Adipocyte (in vitro differentiated cells): ENCODE measurements around the gene HAO1.
"Not testable (repeated sequence)": the region's sequence is repeated elsewhere in the genome, so short reads cannot be mapped to it uniquely, and the experiment has no call there.

Experiments
- DNase-seq: peaks from one replicate; pipeline ENCODE4 v3.0.0-alpha.2; 2015; ENCODE audit warnings: low read depth
- H3K27me3 ChIP-seq: replicated peaks from 2 replicates; pipeline ENCODE4 v1.7.0; 2013; ENCODE audit warnings: mild to moderate bottlenecking, low read length, moderate library complexity; ENCODE audit not compliant: control insufficient read depth, insufficient read depth
- H3K36me3 ChIP-seq: 2 replicates; pipeline ENCODE4 v1.7.0; 2013; ENCODE audit warnings: low read length, mild to moderate bottlenecking, moderate library complexity; ENCODE audit not compliant: control insufficient read depth, insufficient read depth, severe bottlenecking
- H3K4me1 ChIP-seq: 2 replicates; pipeline ENCODE4 v1.7.0; 2013; ENCODE audit warnings: mild to moderate bottlenecking, low read length, moderate library complexity; ENCODE audit not compliant: control insufficient read depth, insufficient read depth
- H3K4me3 ChIP-seq: 2 replicates; pipeline ENCODE4 v1.7.0; 2013; ENCODE audit warnings: mild to moderate bottlenecking, low read length, moderate library complexity
- H3K9ac ChIP-seq: 2 replicates; pipeline ENCODE4 v1.7.0; 2013; ENCODE audit warnings: mild to moderate bottlenecking, low read length, moderate library complexity
- H3K9me3 ChIP-seq: 2 replicates; pipeline ENCODE4 v1.7.0; 2013; ENCODE audit warnings: mild to moderate bottlenecking, low read length, moderate library complexity; ENCODE audit not compliant: control insufficient read depth

The HAO1 gene

DNA sequence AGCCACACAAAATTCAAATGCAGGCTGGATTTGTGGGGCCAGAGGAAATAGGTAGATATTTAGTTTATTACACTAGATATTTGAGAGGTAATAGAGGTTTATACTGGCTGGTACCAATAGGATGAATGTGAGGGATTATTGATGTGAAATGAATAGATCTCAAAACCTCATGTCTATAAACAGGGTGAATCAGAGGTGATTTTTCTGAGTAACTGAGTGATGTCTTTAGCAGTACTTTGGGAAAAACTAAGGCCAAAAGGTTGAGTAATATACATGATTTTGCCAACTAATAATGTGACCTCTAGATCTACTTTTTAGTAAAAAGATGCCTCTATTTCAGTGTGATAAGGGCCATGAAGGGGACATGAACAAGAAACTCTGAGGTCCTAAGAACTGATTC lies 86.8 kb downstream of the HAO1 start:
- no peak overlapping the region for H3K9ac ChIP-seq
- no peaks in the 10 kb centered on the region for H3K27me3 ChIP-seq
- no peaks in the 10 kb centered on the region for H3K9me3 ChIP-seq
- no peaks in the 10 kb centered on the region for H3K36me3 ChIP-seq
- no peak for DNase-seq
- no peak overlapping the region for H3K4me3 ChIP-seq
- H3K4me1 ChIP-seq, result peaks cover 18% of the 10 kb centered on the region

DNA sequence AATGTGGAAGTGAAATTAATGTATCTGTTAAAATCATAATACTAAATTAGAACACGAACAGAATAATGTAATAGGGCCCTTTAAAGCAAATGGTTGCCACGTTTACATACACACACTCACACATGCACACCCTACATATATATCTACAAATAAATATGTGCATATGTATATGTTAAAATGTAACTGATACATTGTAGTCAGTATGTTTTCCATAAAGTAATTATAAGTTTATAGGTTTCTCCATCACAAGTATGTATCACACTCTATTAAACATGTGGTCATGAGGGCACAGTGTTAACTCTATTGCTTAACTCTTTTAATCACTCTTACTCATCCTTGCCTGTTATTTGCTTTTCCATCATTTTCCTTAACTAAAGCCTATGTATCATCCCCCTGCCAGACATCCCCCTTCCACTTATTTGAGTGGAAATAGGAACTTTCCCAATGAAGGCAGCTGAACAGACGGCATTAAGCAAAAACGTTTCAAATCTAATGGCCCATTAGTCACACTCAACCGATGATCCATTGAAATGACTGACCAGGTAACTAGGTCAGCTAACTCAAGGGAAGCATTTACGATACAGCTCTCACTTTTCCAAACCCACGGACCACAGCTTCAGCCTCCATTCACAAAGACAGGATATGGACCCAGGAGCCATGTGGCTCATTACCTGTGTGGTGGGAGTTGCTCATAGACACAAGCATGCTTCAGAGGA lies 89.3 kb downstream of the HAO1 start:
- DNase-seq, result no peak
- no peak overlapping the region for H3K9ac ChIP-seq
- no peak overlapping the region for H3K4me3 ChIP-seq
- no peaks in the 10 kb centered on the region for H3K27me3 ChIP-seq
- no peaks in the 10 kb centered on the region for H3K9me3 ChIP-seq
- H3K4me1 ChIP-seq, result peaks cover 4% of the 10 kb centered on the region
- no peaks in the 10 kb centered on the region for H3K36me3 ChIP-seq

DNA sequence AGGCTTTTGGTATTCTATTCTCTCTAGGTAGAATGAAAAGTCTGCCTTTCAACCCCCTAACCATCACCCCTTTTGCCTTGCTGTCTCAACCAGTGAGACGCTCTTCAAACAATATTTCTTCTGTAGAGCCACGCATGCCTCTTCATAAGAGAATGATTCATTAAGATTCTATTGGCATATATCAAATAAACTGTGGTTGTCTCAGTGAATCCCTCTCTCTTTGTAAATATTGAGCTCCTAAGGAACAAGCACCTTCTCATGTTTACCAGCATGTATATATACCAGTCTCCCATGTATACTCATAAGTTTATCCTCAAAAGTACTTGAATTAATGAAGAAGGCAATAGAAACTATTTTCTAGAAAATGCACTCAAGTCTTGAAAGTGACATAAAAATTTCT lies 90.6 kb downstream of the HAO1 start:
- no peaks in the 10 kb centered on the region for H3K9me3 ChIP-seq
- H3K36me3 ChIP-seq, result no peaks in the 10 kb centered on the region
- H3K4me3 ChIP-seq, result no peak overlapping the region
- no peak overlapping the region for H3K9ac ChIP-seq
- H3K4me1 ChIP-seq, result peaks cover 4% of the 10 kb centered on the region
- H3K27me3 ChIP-seq, result no peaks in the 10 kb centered on the region
- DNase-seq, result no peak

DNA sequence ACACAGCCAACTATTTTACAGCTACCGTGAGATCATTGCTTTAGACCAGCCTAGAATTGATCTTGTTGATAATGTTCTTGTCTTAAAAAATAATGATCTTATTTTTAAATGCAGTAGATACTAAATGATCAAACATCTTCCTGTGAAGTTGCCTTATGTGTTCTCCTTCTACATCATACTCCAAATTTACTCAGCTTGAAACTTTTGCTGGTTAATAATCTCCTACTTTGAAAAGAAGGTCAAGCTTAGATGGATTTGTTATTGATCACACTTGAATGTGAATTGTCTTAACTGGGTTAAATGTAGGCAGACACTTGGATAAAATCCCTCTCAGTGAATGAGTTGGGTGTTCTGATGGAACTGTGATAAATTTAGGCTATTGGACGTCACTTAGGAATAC lies 91.9 kb downstream of the HAO1 start:
- H3K27me3 ChIP-seq, result no peaks in the 10 kb centered on the region
- no peak overlapping the region for H3K9ac ChIP-seq
- H3K9me3 ChIP-seq, result no peaks in the 10 kb centered on the region
- H3K36me3 ChIP-seq, result no peaks in the 10 kb centered on the region
- no peak for DNase-seq
- peaks cover 13% of the 10 kb centered on the region for H3K4me1 ChIP-seq
- no peak overlapping the region for H3K4me3 ChIP-seq

DNA sequence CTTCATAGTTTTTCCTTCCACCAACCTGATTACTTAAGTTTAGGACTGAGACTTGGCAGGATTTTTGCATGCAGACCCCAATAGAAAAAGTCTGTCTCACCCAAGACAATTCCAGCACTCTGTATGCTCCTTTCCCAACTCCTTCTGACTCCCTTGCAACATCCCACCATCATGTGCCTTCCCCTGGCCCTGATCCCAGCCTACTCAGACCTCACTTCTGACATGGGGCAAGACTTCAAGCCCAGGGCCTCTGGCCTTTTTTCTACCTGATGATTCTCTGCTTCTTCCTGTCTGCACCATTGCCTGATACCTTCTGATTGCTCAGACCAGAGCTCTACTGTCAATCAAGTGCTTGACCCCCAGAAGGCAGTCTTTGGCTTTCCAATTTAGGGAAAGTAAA lies 96.6 kb downstream of the HAO1 start:
- H3K9me3 ChIP-seq, result no peaks in the 10 kb centered on the region
- no peak overlapping the region for H3K4me3 ChIP-seq
- no peak overlapping the region for H3K9ac ChIP-seq
- H3K36me3 ChIP-seq, result no peaks in the 10 kb centered on the region
- H3K4me1 ChIP-seq, result peaks cover 25% of the 10 kb centered on the region
- DNase-seq, result peak; percentile 57
- H3K27me3 ChIP-seq, result no peaks in the 10 kb centered on the region

DNA sequence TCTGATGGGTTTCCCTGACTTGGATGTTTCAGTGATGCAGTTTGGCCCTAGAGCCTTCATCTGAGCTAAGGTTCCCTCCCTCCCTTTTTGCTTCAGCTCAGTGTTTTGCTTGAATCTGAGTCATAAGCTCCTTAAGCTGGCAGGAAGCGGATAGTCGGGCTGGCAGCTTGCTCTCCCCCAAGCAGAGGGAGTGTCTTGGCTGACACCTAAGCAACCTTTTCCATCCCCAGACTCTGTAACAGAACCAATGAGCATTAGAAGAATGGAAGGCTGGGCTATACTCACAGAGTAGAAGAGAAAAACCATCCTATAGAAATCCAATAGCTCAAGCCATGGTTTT lies 98.3 kb downstream of the HAO1 start:
- Histone ChIP-seq H3K36me3 (no peaks in the 10 kb centered on the region), H3K4me1 (peaks cover 25% of the 10 kb centered on the region), H3K9ac (no peak overlapping the region), H3K4me3 (no peak overlapping the region), H3K9me3 (no peaks in the 10 kb centered on the region), H3K27me3 (no peaks in the 10 kb centered on the region)
- DNase-seq, result peak; percentile 70

DNA sequence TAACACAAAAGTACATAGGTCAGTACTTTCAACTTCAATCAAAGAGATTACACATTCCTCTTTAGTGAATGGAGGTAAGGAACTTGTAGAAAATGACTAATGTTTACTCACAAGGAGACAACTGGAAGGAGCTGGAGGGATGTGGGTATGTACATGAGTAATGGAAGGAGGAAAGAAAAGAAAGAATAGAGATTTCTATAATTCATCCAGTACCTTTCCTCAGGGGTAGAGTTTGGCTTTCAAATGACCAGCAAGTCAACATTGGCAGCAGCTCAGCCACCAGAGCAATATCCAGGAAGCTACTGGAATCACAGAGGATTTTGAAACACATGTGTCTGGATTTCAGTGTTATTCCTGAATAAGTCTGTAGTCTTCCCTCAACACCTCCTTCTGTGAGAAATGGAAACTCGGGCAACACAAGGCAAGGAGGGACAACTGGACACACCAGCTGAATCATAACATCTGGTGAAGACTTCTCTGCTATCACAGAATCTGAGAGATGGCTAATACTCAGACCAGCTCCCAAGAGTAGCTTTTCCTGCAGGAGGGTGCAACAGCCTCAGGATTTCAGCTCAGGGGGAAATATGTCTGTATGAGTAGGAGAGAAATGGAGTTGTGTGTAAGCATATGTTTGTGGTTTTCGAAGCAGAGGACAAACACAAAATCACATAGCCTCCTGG lies 98.8 kb downstream of the HAO1 start:
- H3K4me1 ChIP-seq, result peaks cover 26% of the 10 kb centered on the region
- peak; percentile 30 for DNase-seq
- no peak overlapping the region for H3K9ac ChIP-seq
- H3K36me3 ChIP-seq, result no peaks in the 10 kb centered on the region
- no peaks in the 10 kb centered on the region for H3K27me3 ChIP-seq
- H3K9me3 ChIP-seq, result no peaks in the 10 kb centered on the region
- no peak overlapping the region for H3K4me3 ChIP-seq

DNA sequence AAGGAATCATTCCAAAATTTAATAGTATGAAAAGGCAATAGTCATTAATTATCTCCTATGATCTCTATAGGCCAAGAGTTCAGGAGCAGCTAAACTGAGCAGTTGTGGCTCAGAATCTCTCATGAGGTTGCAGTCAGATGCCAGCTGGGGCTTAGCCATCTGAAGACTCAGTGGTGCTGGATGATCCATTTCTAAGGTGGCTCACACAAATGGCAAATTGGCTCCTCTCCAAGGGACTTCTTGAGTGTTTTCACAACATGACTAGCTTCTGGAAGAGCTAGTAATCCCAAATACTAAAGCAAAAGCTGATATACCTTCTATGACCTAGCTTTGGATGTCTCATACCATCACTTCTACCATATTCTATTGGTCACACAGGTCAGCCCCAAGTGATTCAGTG lies 104.2 kb downstream of the HAO1 start:
- DNase-seq, result no peak
- peaks cover 10% of the 10 kb centered on the region for H3K4me1 ChIP-seq
- no peak overlapping the region for H3K9ac ChIP-seq
- no peaks in the 10 kb centered on the region for H3K36me3 ChIP-seq
- H3K9me3 ChIP-seq, result no peaks in the 10 kb centered on the region
- no peak overlapping the region for H3K4me3 ChIP-seq
- no peaks in the 10 kb centered on the region for H3K27me3 ChIP-seq

DNA sequence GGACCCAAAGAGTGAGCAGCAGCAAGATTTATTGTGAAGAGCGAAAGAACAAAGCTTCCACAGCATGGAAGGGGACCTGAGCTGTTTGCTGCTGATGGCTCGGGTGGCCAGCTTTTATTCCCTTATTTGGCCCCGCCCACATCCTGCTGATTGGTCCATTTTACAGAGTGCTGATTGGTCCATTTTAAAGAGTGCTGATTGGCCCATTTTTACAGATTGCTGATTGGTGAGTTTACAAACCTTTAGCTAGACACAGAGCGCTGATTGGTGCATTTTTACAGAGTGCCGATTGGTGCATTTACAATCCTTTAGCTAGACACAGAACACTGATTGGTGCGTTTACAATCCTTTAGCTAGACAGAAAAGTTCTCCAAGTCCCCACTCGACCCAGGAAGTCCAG lies 105.8 kb downstream of the HAO1 start:
- not testable (repeated sequence) for H3K27me3 ChIP-seq, H3K36me3 ChIP-seq, DNase-seq, H3K9me3 ChIP-seq, H3K9ac ChIP-seq, H3K4me3 ChIP-seq
- peaks cover 12% of the 10 kb centered on the region for H3K4me1 ChIP-seq
